ENCODE data around the gene PCDH1.

The PCDH1 gene

GRCh38 chr5:141852448-141852847 lies 25.8 kb downstream of the PCDH1 start:
- FAIRE-seq = no peak

- no peak for FAIRE-seq
These were observed 26.9 kb downstream of the PCDH1 start for GRCh38 chr5:141851195-141851874.

- no peak for FAIRE-seq
These were observed 27.4 kb downstream of the PCDH1 start for GRCh38 chr5:141850786-141851185.

- no peak for FAIRE-seq
These were observed 27.9 kb downstream of the PCDH1 start for GRCh38 chr5:141850244-141850768.

GRCh38 chr5:141849415-141850243 lies 28.6 kb downstream of the PCDH1 start:
- no peak for FAIRE-seq

GRCh38 chr5:141848744-141849414 lies 29.3 kb downstream of the PCDH1 start:
- FAIRE-seq = no peak

GRCh38 chr5:141846031-141846430 lies 32.2 kb downstream of the PCDH1 start:
- FAIRE-seq = no peak

- no peak for FAIRE-seq
These were observed 32.8 kb downstream of the PCDH1 start for GRCh38 chr5:141845371-141845851.

GRCh38 chr5:141844414-141845097 lies 33.7 kb downstream of the PCDH1 start:
- FAIRE-seq = no peak

- FAIRE-seq = no peak
These were observed 34.9 kb downstream of the PCDH1 start for GRCh38 chr5:141843156-141843927.

GRCh38 chr5:141841378-141842180 lies 36.6 kb downstream of the PCDH1 start:
- FAIRE-seq = no peak

GRCh38 chr5:141840826-141841360 lies 37.3 kb downstream of the PCDH1 start:
- no peak for FAIRE-seq

- FAIRE-seq = no peak
These were observed 37.9 kb downstream of the PCDH1 start for GRCh38 chr5:141840280-141840812.

- FAIRE-seq = no peak
These were observed 39.1 kb downstream of the PCDH1 start for GRCh38 chr5:141839015-141839513.

GRCh38 chr5:141838326-141839014 lies 39.7 kb downstream of the PCDH1 start:
- no peak for FAIRE-seq

GRCh38 chr5:141835928-141836670 lies 42.1 kb downstream of the PCDH1 start:
- no peak for FAIRE-seq

- FAIRE-seq = no peak
These were observed 43.9 kb downstream of the PCDH1 start for GRCh38 chr5:141834331-141834730.

- FAIRE-seq = no peak
These were observed 46.1 kb downstream of the PCDH1 start for GRCh38 chr5:141832131-141832530.

GRCh38 chr5:141828162-141828561 lies 50.0 kb downstream of the PCDH1 start:
- no peak for FAIRE-seq
